Inferior parietal cortex (tissue), 1 donor: ENCODE measurements around the gene EXOC2.
A peak's percentile ranks its signal among the peaks of the same experiment; 100 is the strongest.
"Not testable (repeated sequence)": the region's sequence is repeated elsewhere in the genome, so short reads cannot be mapped to it uniquely, and the experiment has no call there.

Experiments used
- DNase-seq: peaks from one replicate; pipeline ENCODE4 v3.0.0-alpha.2; 2016; ENCODE audit errors: extremely low spot score

The EXOC2 gene

GRCh38 chr6:710601-711571 lies 17.9 kb upstream of the EXOC2 start:
- peak; percentile 52 for DNase-seq

GRCh38 chr6:709471-710056 lies 16.6 kb upstream of the EXOC2 start:
- DNase-seq, result no peak

GRCh38 chr6:708237-708598 lies 15.3 kb upstream of the EXOC2 start:
- DNase-seq, result no peak

GRCh38 chr6:707576-708236 lies 14.8 kb upstream of the EXOC2 start:
- DNase-seq, result no peak

- no peak for DNase-seq
These were observed 14.0 kb upstream of the EXOC2 start for GRCh38 chr6:706819-707381.

GRCh38 chr6:706146-706545 lies 13.2 kb upstream of the EXOC2 start:
- DNase-seq, result no peak

- DNase-seq, result no peak
These were observed 12.1 kb upstream of the EXOC2 start for GRCh38 chr6:705047-705446.

GRCh38 chr6:704046-704445 lies 11.1 kb upstream of the EXOC2 start:
- no peak for DNase-seq

GRCh38 chr6:703552-703951 lies 10.6 kb upstream of the EXOC2 start:
- no peak for DNase-seq

- DNase-seq, result no peak
These were observed 9.0 kb upstream of the EXOC2 start for GRCh38 chr6:701700-702479.

- no peak for DNase-seq
These were observed 8.3 kb upstream of the EXOC2 start for GRCh38 chr6:701215-701614.

- no peak for DNase-seq
These were observed 7.6 kb upstream of the EXOC2 start for GRCh38 chr6:700490-700889.

- no peak for DNase-seq
These were observed 6.4 kb upstream of the EXOC2 start for GRCh38 chr6:699319-699718.

- not testable (repeated sequence) for DNase-seq
These were observed 1.6 kb upstream of the EXOC2 start for GRCh38 chr6:694431-695126.

GRCh38 chr6:693723-694009 lies 727 bp upstream of the EXOC2 start:
- no peak for DNase-seq

GRCh38 chr6:692356-692851 lies 535 bp downstream of the EXOC2 start:
- DNase-seq, result peak; percentile 57

- DNase-seq, result no peak
These were observed 3.7 kb downstream of the EXOC2 start for GRCh38 chr6:689223-689622.

- no peak for DNase-seq
These were observed 6.4 kb downstream of the EXOC2 start for GRCh38 chr6:686497-686896.

GRCh38 chr6:684831-685636 lies 7.9 kb downstream of the EXOC2 start:
- no peak for DNase-seq

- DNase-seq, result no peak
These were observed 9.0 kb downstream of the EXOC2 start for GRCh38 chr6:683742-684440.
